GM12878 (cell line): ENCODE measurements around the gene LIMD2. TPM values are rescaled to one million over a fixed set of nuclear protein-coding genes. Genes with fewer than 3 reads are reported as not detected.

Experiments
- ATAC-seq: fragments of 200-7000 bp; cut with Tn5 transposase; 3 replicates; pipeline ENCODE4 v1.9.1; 2020; ENCODE audit warnings: mild to moderate bottlenecking, moderate library complexity
- BruUV-seq: library from RNA; stranded (reverse); fragments of 400-500 nt; replicated peaks from 2 replicates; lab custom pipeline; 2021; lab: Mats Ljungman, UMichigan
- CTCF ChIA-PET: fragments of 300-600 bp; sonication (Branson Sonifier 250); formaldehyde crosslinking; extraction: SDS; loops from one replicate; lab custom pipeline; 2021; ENCODE audit warnings: inconsistent platforms; lab: Yijun Ruan, JAX
- POLR2A ChIA-PET: fragments of 350-600 bp; formaldehyde crosslinking; extraction: SDS; loops from one replicate; lab custom pipeline; 2021; ENCODE audit warnings: inconsistent platforms; lab: Charles Lee
- RAD21 ChIA-PET: fragments of 300-600 bp; sonication (Branson Sonifier 250); formaldehyde crosslinking; loops from one replicate; lab custom pipeline; 2023; ENCODE audit warnings: antibody characterized with exemption; ENCODE audit not compliant: unreplicated experiment; lab: Charles Lee
- SMC1A ChIA-PET: fragments of 300-600 bp; sonication (Branson Sonifier 250); formaldehyde crosslinking; loops from one replicate; lab custom pipeline; 2023; ENCODE audit not compliant: unreplicated experiment, uncharacterized antibody; lab: Charles Lee
- DNase-seq: peaks from one replicate; pipeline ENCODE4 v3.0.0-alpha.2; 2011; ENCODE audit warnings: low read depth, low spot score
- FAIRE-seq: peaks from 3 replicates; lab custom pipeline; 2011; peaks lifted over from hg19 to GRCh38; lab: Jason Lieb, UNC
- H2AFZ ChIP-seq: 2 replicates; pipeline ENCODE4 v1.6.0; 2011; ENCODE audit warnings: low read depth, low read length, control low read depth; ENCODE audit not compliant: control insufficient read depth
- H3K27ac ChIP-seq: 2 replicates; pipeline ENCODE4 v1.5.1; 2011; ENCODE audit warnings: control low read depth; ENCODE audit not compliant: control insufficient read depth, insufficient read depth
- H3K27me3 ChIP-seq, 2 experiments: replicated peaks in 1 of 2; 2 replicates each; pipeline versions ENCODE4 v1.6.0 to v1.6.1; 2011; ENCODE audit warnings: low read length in 1 of 2; ENCODE audit not compliant: control insufficient read depth in 2 of 2, insufficient read depth in 2 of 2
- H3K36me3 ChIP-seq, 2 experiments: 2 replicates each; pipeline ENCODE4 v1.5.1; 2011; ENCODE audit warnings: low read length in 1 of 2; ENCODE audit not compliant: control insufficient read depth in 2 of 2, insufficient read depth in 2 of 2
- H3K4me1 ChIP-seq: 2 replicates; pipeline ENCODE4 v1.6.1; 2011; ENCODE audit warnings: mild to moderate bottlenecking, low read length, moderate library complexity, mixed read lengths; ENCODE audit not compliant: control insufficient read depth, insufficient read depth
- H3K4me2 ChIP-seq: 2 replicates; pipeline ENCODE4 v1.6.0; 2011; ENCODE audit warnings: control low read depth; ENCODE audit not compliant: control insufficient read depth, insufficient read depth
- H3K4me3 ChIP-seq: fragments of 200-600 bp; sonication (generic); 2 replicates; pipeline ENCODE4 v1.5.1; 2016
- H3K79me2 ChIP-seq: 2 replicates; pipeline ENCODE4 v1.6.0; 2011; ENCODE audit warnings: low read length; ENCODE audit not compliant: control insufficient read depth, insufficient read depth
- H3K9ac ChIP-seq: 2 replicates; pipeline ENCODE4 v1.8.0; 2011; ENCODE audit warnings: low read length, control low read depth, mixed read lengths; ENCODE audit not compliant: control insufficient read depth, insufficient read depth
- H3K9me3 ChIP-seq: replicated peaks from 3 replicates; pipeline ENCODE4 v1.5.1; 2011; ENCODE audit warnings: mild to moderate bottlenecking, low read length; ENCODE audit not compliant: control insufficient read depth, insufficient read depth
- H4K20me1 ChIP-seq: 2 replicates; pipeline ENCODE4 v1.6.0; 2011; ENCODE audit not compliant: control insufficient read depth, insufficient read depth
- BRCA1 ChIP-seq: IDR thresholded peaks from 2 replicates; pipeline ENCODE4 v1.6.1; 2011; ENCODE audit warnings: low read depth, low read length, improper control_type of control experiment
- CREB1 ChIP-seq: IDR thresholded peaks from 2 replicates; pipeline ENCODE4 v1.6.1; 2012; ENCODE audit warnings: low read depth, mild to moderate bottlenecking, inconsistent platforms
- CTCF ChIP-seq, 3 experiments: IDR thresholded peaks in 2 of 3; conservative IDR thresholded peaks in 1 of 3; 2 replicates each; pipeline ENCODE4 v1.5.1; 2011; ENCODE audit warnings: low read depth in 3 of 3, low read length in 3 of 3, mild to moderate bottlenecking in 3 of 3, control low read depth in 2 of 3, moderate library complexity in 2 of 3, inconsistent platforms in 1 of 3, mixed read lengths in 1 of 3; ENCODE audit not compliant: control insufficient read depth in 2 of 3, insufficient read depth in 1 of 3; ENCODE audit errors: extremely low read depth in 1 of 3
- EED ChIP-seq: sonication (generic); IDR thresholded peaks from 2 replicates; pipeline ENCODE4 v1.6.1; 2016; ENCODE audit warnings: antibody characterized with exemption, low read depth
- FOXM1 ChIP-seq: IDR thresholded peaks from 2 replicates; pipeline ENCODE4 v1.6.1; 2012; ENCODE audit warnings: low read depth, mild to moderate bottlenecking, inconsistent platforms, low read length, moderate library complexity
- IKZF1 ChIP-seq: fragments of 450-650 bp; conservative IDR thresholded peaks from 2 replicates; pipeline ENCODE4 v1.6.1; 2017; ENCODE audit warnings: antibody characterized with exemption, mild to moderate bottlenecking
- JUND ChIP-seq: IDR thresholded peaks from 2 replicates; pipeline ENCODE4 v1.6.1; 2012; ENCODE audit warnings: low read depth, mild to moderate bottlenecking, low read length, improper control_type of control experiment, moderate library complexity
- LARP7 ChIP-seq: fragments of 450-650 bp; IDR thresholded peaks from 2 replicates; pipeline ENCODE4 v1.6.1; 2017; ENCODE audit warnings: mild to moderate bottlenecking
- NR2F1 ChIP-seq: fragments of 450-650 bp; conservative IDR thresholded peaks from 2 replicates; pipeline ENCODE4 v1.6.1; 2017; ENCODE audit warnings: mild to moderate bottlenecking
- POLR2A ChIP-seq: IDR thresholded peaks from 2 replicates; pipeline ENCODE4 v1.6.1; 2011; ENCODE audit warnings: low read depth, mild to moderate bottlenecking, low read length
- POLR2AphosphoS5 ChIP-seq: IDR thresholded peaks from 2 replicates; pipeline ENCODE4 v1.6.1; 2011; ENCODE audit warnings: mild to moderate bottlenecking, low read length, inconsistent platforms
- SUPT20H ChIP-seq: IDR thresholded peaks from 2 replicates; pipeline ENCODE4 v1.6.1; 2011; ENCODE audit warnings: low read depth, mild to moderate bottlenecking, low read length, moderate library complexity, borderline replicate concordance; ENCODE audit not compliant: control insufficient read depth
- TARDBP ChIP-seq: IDR thresholded peaks from 2 replicates; pipeline ENCODE4 v1.6.1; 2016; ENCODE audit warnings: borderline replicate concordance
- ZNF687 ChIP-seq: fragments of 450-650 bp; IDR thresholded peaks from 2 replicates; pipeline ENCODE4 v1.6.1; 2017; ENCODE audit warnings: mild to moderate bottlenecking, moderate library complexity
- WGBS: methylation state at CpG from one replicate; pipeline ENCODE4 v1.1.6; 2016; ENCODE audit warnings: low lambda C conversion rate; ENCODE audit not compliant: insufficient replicate concordance, insufficient coverage; ENCODE audit errors: missing lambda C conversion rate; 5-methylcytosine and 5-hydroxymethylcytosine counted together
- in situ Hi-C: fragments of 300-500 bp; cut with MboI; formaldehyde crosslinking; loops from 9 replicates; pipeline ENCODE4 v1.14.3; 2018; ENCODE audit warnings: mixed read lengths
- intact Hi-C: fragments of 100-400 bp; cut with micrococcal nuclease; formaldehyde crosslinking; loops from one replicate; pipeline ENCODE4 v1.14.2; 2022; ENCODE audit not compliant: unreplicated experiment
- polyA plus RNA-seq, 11 experiments: library from polyadenylated mRNA; depleted of rRNA in 4 of 11; unstranded in 6 of 11; stranded (reverse) in 5 of 11; fragments of >200 nt; fragmentation: Nextera tagmentation in 4 of 11; fragmentation: Illumina TruSeq in 1 of 11; extraction: Ambion mirVana in 4 of 11; extraction: Trizol in 1 of 11; gene quantifications; 1 replicate in 1 of 11; 2 replicates in 10 of 11; pipeline versions ENCODE4 v1.2.1 to v1.2.3, GENCODE V29; 2011 to 2016; ENCODE audit warnings: inconsistent platforms in 2 of 11, missing spikeins in 2 of 11, low read depth in 1 of 11
- total RNA-seq, 4 experiments: library from RNA; depleted of rRNA in 3 of 4; stranded (reverse); fragments of >200 nt in 3 of 4; fragmentation: Illumina TruSeq in 1 of 4; extraction: Trizol in 1 of 4; gene quantifications; 2 replicates each; pipeline versions ENCODE4 v1.2.1 to v1.2.3, GENCODE V29; 2013 to 2021

The LIMD2 gene
- total and polyA plus RNA-seq, 10 of the 15 experiments (the other 5 are each of a cell fraction or from before 2014, with no cell fraction given), result 1.1 to 339 (median 181) TPM

DNA sequence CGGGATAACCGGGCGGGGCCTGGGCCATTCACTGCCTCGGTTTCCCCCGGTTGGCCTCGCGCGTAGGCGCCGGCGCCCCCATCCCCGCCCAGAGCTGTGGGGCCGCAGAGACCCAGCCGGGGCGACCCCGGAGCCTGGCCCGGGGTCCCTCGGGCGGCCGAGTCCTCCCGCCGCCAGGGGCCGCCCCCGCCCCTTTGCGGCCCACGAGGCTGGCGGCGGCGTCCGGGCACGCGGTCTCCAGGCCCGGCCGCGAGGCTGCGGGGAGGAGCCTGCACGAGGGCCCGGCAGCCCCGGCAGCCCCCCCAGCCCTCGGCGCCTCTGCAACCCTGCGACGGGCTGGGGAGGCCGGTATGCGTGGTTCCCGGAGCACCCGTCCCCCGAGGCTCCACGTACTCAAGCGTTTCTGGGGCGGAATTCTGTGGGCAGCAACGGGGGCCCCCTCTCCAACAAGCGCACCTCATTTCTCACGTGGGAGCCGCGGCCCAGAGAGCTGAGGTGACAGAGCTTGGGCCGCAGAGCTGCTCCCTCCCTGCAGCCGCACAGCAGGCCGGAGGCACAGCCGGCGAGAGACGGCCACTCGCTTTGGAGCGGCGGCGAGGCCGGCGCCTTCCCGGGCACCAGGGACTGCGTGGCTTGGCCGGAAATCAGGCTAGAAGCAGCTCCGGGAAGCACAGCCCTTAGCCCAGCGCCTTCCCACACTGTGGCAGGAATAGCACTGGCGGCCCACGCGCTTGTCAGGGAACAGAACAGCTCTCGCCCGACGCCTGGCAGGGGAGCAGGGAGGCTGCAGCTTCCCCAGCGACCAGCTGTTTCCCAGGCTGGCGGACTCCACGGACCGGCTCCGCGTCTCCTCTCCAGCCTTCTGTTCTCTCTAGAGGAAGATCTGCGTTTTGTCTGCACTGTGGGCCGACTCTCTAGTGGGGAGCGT, 867 bp upstream of the LIMD2 start:
- Histone ChIP-seq H3K9ac (peak overlapping the region; percentile 86), H3K36me3 (peaks cover 6 to 11% of the 10 kb centered on the region in 2 experiments; a peak in 3 of 4 replicates), H3K27ac (peak overlapping the region; percentile 94), H3K4me1 (peaks cover 35% of the 10 kb centered on the region), H3K27me3 (no peaks in the 10 kb centered on the region), H3K4me2 (peak overlapping the region; percentile 92), H3K79me2 (peaks cover 65% of the 10 kb centered on the region), H2AFZ (peak overlapping the region; percentile 37; the same call in 1 of the 2 replicates), H3K4me3 (peak overlapping the region; percentile 91), H4K20me1 (no peaks in the 10 kb centered on the region), H3K9me3 (no peaks in the 10 kb centered on the region)
- TSS peak; percentile 54 for BruUV-seq
- POLR2A ChIA-PET, result interaction anchor here (0.6 to 4.2 kb wide), 16 partner anchors 21 to 319 kb away, joined by 3 to 42 read pairs (median 4); partner anchors contain the start of genes CCDC47, DCAF7, DDX42 and ICAM2
- intact Hi-C loops (no loop called here), in situ Hi-C loops (no loop called here)
- ATAC-seq (peak; percentile 4), DNase-seq (no peak), FAIRE-seq (peak; percentile 47)
- CTCF ChIA-PET, result interaction anchor here (0.7 to 2.3 kb wide), 9 partner anchors 18 to 275 kb away, joined by 3 to 11 read pairs (median 4); partner anchors contain the start of genes MAP3K3 and STRADA
- SMC1A ChIA-PET, result interaction anchor here (0.7 to 2.1 kb wide), 6 partner anchors 36 to 74 kb away, joined by 3 to 6 read pairs (median 4); no protein-coding TSS in a partner anchor
- RAD21 ChIA-PET, result interaction anchor here (0.8 to 3.8 kb wide), 6 partner anchors 40 to 275 kb away, joined by 4 to 23 read pairs (median 5); partner anchors contain the start of genes CCDC47, DDX42 and STRADA
- under 1% methylated on average over 86 of the region's 88 CpGs for WGBS
- TF ChIP-seq ZNF687 (peak; percentile 96), FOXM1 (no peak), SUPT20H (no peak), TARDBP (peak; percentile 54; the same call in 1 of the 2 replicates), POLR2A (peak; percentile 75), IKZF1 (peak; percentile 69), CTCF (IDR thresholded peaks at IDR 0.05 in 2 of 3, conservative IDR thresholded peaks at IDR 0.05 in 1 of 3; ENCODE audit: control insufficient read depth in 2 of 3, extremely low read depth in 1 of 3, insufficient read depth in 1 of 3, low read depth in 3 of 3, low read length in 3 of 3) (peak in 1 of 3 experiments; percentile 36; a peak in 1 of 6 replicates), JUND (no peak), BRCA1 (no peak), LARP7 (peak; percentile 76; the same call in 1 of the 2 replicates), POLR2AphosphoS5 (peak; percentile 51), CREB1 (peak; percentile 7; the same call in 1 of the 2 replicates), EED (no peak; the same call in none of the 2 replicates), NR2F1 (peak; percentile 53; the same call in 1 of the 2 replicates)
